ENCODE data around the gene SHC2.
"Not testable (repeated sequence)": the region's sequence is repeated elsewhere in the genome, so short reads cannot be mapped to it uniquely, and the experiment has no call there.

Gene SHC2

GRCh38 chr19:444677-445210, 16.1 kb downstream of the SHC2 start:
- no peak for DNase-seq

GRCh38 chr19:443005-443404, 17.8 kb downstream of the SHC2 start:
- DNase-seq: no peak

GRCh38 chr19:442085-442484, 18.7 kb downstream of the SHC2 start:
- DNase-seq: no peak

GRCh38 chr19:441213-441836, 19.5 kb downstream of the SHC2 start:
- DNase-seq: no peak

GRCh38 chr19:440391-441212, 20.2 kb downstream of the SHC2 start:
- DNase-seq: no peak

GRCh38 chr19:439167-439900, 21.5 kb downstream of the SHC2 start:
- no peak for DNase-seq

- no peak for DNase-seq
Observed at GRCh38 chr19:438416-438958, 22.3 kb downstream of the SHC2 start.

- DNase-seq: no peak
Observed at GRCh38 chr19:437041-437440, 23.8 kb downstream of the SHC2 start.

GRCh38 chr19:436413-436950, 24.4 kb downstream of the SHC2 start:
- no peak for DNase-seq

GRCh38 chr19:435707-436412, 25.0 kb downstream of the SHC2 start:
- no peak for DNase-seq

- DNase-seq: no peak
Observed at GRCh38 chr19:435056-435706, 25.7 kb downstream of the SHC2 start.

GRCh38 chr19:434152-434960, 26.5 kb downstream of the SHC2 start:
- DNase-seq: no peak

- no peak for DNase-seq
Observed at GRCh38 chr19:430701-431100, 30.1 kb downstream of the SHC2 start.

- DNase-seq: no peak
Observed at GRCh38 chr19:428149-428548, 32.7 kb downstream of the SHC2 start.

GRCh38 chr19:427675-428074, 33.2 kb downstream of the SHC2 start:
- not testable (repeated sequence) for DNase-seq

GRCh38 chr19:426725-427445, 33.9 kb downstream of the SHC2 start:
- no peak for DNase-seq

GRCh38 chr19:425056-425455, 35.8 kb downstream of the SHC2 start:
- no peak for DNase-seq

- DNase-seq: no peak
Observed at GRCh38 chr19:424546-424945, 36.3 kb downstream of the SHC2 start.

GRCh38 chr19:423691-424466, 37.0 kb downstream of the SHC2 start:
- no peak for DNase-seq

- not testable (repeated sequence) for DNase-seq
Observed at GRCh38 chr19:422917-423226, 38.0 kb downstream of the SHC2 start.
